Measurements from ENCODE around the gene ASMT. TPM values are rescaled to one million over a fixed set of nuclear protein-coding genes. Genes with fewer than 3 reads are reported as not detected.
A peak's percentile ranks its signal among the peaks of the same experiment; 100 is the strongest.

ASMT gene
- total and polyA plus RNA-seq, 5 donors from 2014 or later = 0.19 to 1.00 (median 0.91) TPM; not detected in 2

DNA sequence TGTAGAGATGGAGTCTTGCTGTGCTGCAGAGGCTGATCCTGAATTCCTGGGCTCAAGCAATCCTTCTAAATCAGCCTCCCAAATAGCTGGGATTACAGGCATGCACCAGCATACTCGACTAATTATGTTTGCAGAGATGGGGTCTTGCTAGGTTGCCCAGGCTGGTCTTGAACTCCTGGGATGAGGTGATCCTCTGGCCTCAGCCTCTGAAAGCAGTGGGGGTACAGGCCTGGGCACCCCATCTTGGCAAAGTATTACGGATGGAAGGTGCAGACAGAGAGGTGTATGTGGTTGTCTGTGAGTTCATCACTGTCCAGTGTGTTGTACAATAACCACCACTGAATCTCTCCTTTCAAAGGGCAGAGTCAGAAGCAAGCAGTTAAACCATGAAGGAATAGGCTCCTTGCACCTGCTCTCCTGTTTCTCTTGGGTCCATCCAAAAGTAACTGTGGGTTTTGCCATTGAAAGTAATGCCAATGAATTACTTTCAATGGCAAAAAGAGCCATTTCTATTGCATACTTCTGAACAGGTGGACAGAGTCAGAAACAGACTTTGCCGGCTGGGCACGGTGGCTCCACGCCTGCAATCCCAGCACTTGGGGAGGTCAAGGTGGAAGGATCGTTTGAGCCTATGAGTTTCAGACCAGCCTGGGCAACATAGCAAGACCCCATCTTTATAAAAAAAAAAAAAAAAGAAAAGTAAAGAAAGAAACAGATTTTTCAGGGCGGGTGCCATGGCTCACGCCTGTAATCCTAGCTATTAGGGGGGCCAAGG lies 30.4 kb upstream of the ASMT start:
- H3K4me3 Mint-ChIP-seq = no peak overlapping the region
- Histone ChIP-seq H3K36me3 (ENCODE audit: control insufficient read depth, insufficient read depth, low read length) (no peaks in the 10 kb centered on the region), H3K27me3 (ENCODE audit: control insufficient read depth, insufficient read depth, low read length) (no peaks in the 10 kb centered on the region), H3K4me3 (ENCODE audit: low read depth, low read length) (no peak overlapping the region), H3K27ac (ENCODE audit: insufficient read depth, low read length, poor library complexity, severe bottlenecking) (no peak overlapping the region), H3K4me1 (ENCODE audit: control insufficient read depth, insufficient read depth, low read length, poor library complexity, severe bottlenecking) (peaks cover 20% of the 10 kb centered on the region), H3K9me3 (ENCODE audit: control insufficient read depth in 2 of 2, low read length in 2 of 2) (no peaks in the 10 kb centered on the region)
- H3K36me3 Mint-ChIP-seq = no peaks in the 10 kb centered on the region
- H3K4me1 Mint-ChIP-seq = peaks cover 8 to 36% (median 11%) of the 10 kb centered on the region in 4 donors
- DNase-seq = no peak
- H3K9me3 Mint-ChIP-seq = no peaks in the 10 kb centered on the region
- H3K27ac Mint-ChIP-seq = no peak overlapping the region
- no peaks in the 10 kb centered on the region for H3K27me3 Mint-ChIP-seq
- no peak for ATAC-seq (ENCODE audit: low read depth in 2 of 2)

GRCh38 chrX:1587161-1587560 lies 27.7 kb upstream of the ASMT start:
- Mint-ChIP-seq H3K27ac (peak overlapping the region in 1 of 3 donors; percentile 88), H3K4me3 (peak overlapping the region in 1 of 4 donors; percentile 41), H3K27me3 (no peaks in the 10 kb centered on the region), H3K36me3 (no peaks in the 10 kb centered on the region), H3K4me1 (peaks cover 5 to 31% (median 6%) of the 10 kb centered on the region in 4 donors), H3K9me3 (no peaks in the 10 kb centered on the region)
- peaks cover 21% of the 10 kb centered on the region for H3K4me1 ChIP-seq (ENCODE audit: control insufficient read depth, insufficient read depth, low read length, poor library complexity, severe bottlenecking)
- ATAC-seq (ENCODE audit: low read depth in 2 of 2) (no peak), DNase-seq (no peak)
- H3K36me3 ChIP-seq (ENCODE audit: control insufficient read depth, insufficient read depth, low read length) = no peaks in the 10 kb centered on the region
- no peak overlapping the region for H3K27ac ChIP-seq (ENCODE audit: insufficient read depth, low read length, poor library complexity, severe bottlenecking)
- H3K4me3 ChIP-seq (ENCODE audit: low read depth, low read length) = no peak overlapping the region
- H3K27me3 ChIP-seq (ENCODE audit: control insufficient read depth, insufficient read depth, low read length) = no peaks in the 10 kb centered on the region
- H3K9me3 ChIP-seq (ENCODE audit: control insufficient read depth in 2 of 2, low read length in 2 of 2) = no peaks in the 10 kb centered on the region

GRCh38 chrX:1589356-1590130 lies 25.3 kb upstream of the ASMT start:
- Mint-ChIP-seq H3K27ac (peak overlapping the region; percentile 37 to 65 (median 52)), H3K4me3 (peak overlapping the region in 1 of 4 donors; percentile 81), H3K36me3 (peaks cover 8% of the 10 kb centered on the region), H3K9me3 (peaks cover 0 to 1% (median 0%) of the 10 kb centered on the region in 7 donors), H3K27me3 (no peaks in the 10 kb centered on the region), H3K4me1 (peaks cover 0 to 36% (median 8%) of the 10 kb centered on the region in 4 donors)
- no peak overlapping the region for H3K4me3 ChIP-seq (ENCODE audit: low read depth, low read length)
- H3K27ac ChIP-seq (ENCODE audit: insufficient read depth, low read length, poor library complexity, severe bottlenecking) = no peak overlapping the region
- peaks cover 34% of the 10 kb centered on the region for H3K4me1 ChIP-seq (ENCODE audit: control insufficient read depth, insufficient read depth, low read length, poor library complexity, severe bottlenecking)
- ATAC-seq (ENCODE audit: low read depth in 2 of 2) (no peak), DNase-seq (no peak)
- H3K9me3 ChIP-seq (ENCODE audit: control insufficient read depth in 2 of 2, low read length in 2 of 2) = no peaks in the 10 kb centered on the region
- no peaks in the 10 kb centered on the region for H3K27me3 ChIP-seq (ENCODE audit: control insufficient read depth, insufficient read depth, low read length)
- H3K36me3 ChIP-seq (ENCODE audit: control insufficient read depth, insufficient read depth, low read length) = peaks cover 11% of the 10 kb centered on the region

- no peaks in the 10 kb centered on the region for H3K9me3 ChIP-seq (ENCODE audit: control insufficient read depth in 2 of 2, low read length in 2 of 2)
- peak within 1 kb of the TSS; percentile 65 to 97 (median 93) for H3K27ac Mint-ChIP-seq
These were observed 23.6 kb upstream of the ASMT start, which contains the start of gene AKAP17A for GRCh38 chrX:1591102-1591862. Gene AKAP17A (plus strand): TSS chrX:1591604. CDS start chrX:1593463, 1,859 bp downstream.

GRCh38 chrX:1591863-1592469 lies 22.9 kb upstream of the ASMT start:
- peaks cover 20% of the 10 kb centered on the region for H3K36me3 Mint-ChIP-seq
- DNase-seq = no peak
- ATAC-seq (ENCODE audit: low read depth in 2 of 2) = no peak

More at GRCh38 chrX:1591102-1591862, 23.6 kb upstream of the ASMT start, which contains the start of gene AKAP17A:
- H3K27me3 Mint-ChIP-seq = no peaks in the 10 kb centered on the region
- Histone ChIP-seq H3K27ac (ENCODE audit: insufficient read depth, low read length, poor library complexity, severe bottlenecking) (peak within 1 kb of the TSS; percentile 74), H3K4me1 (ENCODE audit: control insufficient read depth, insufficient read depth, low read length, poor library complexity, severe bottlenecking) (peaks cover 34% of the 10 kb centered on the region), H3K4me3 (ENCODE audit: low read depth, low read length) (peak within 1 kb of the TSS; percentile 67), H3K36me3 (ENCODE audit: control insufficient read depth, insufficient read depth, low read length) (peaks cover 26% of the 10 kb centered on the region), H3K27me3 (ENCODE audit: control insufficient read depth, insufficient read depth, low read length) (no peaks in the 10 kb centered on the region)
- peaks cover 0 to 1% (median 0%) of the 10 kb centered on the region in 7 donors for H3K9me3 Mint-ChIP-seq
- ATAC-seq (ENCODE audit: low read depth in 2 of 2) (peak; percentile 92 to 93), DNase-seq (peak; percentile 90 to 98 (median 96))
- peaks cover 0 to 40% (median 13%) of the 10 kb centered on the region in 4 donors for H3K4me1 Mint-ChIP-seq
- peaks cover 20% of the 10 kb centered on the region for H3K36me3 Mint-ChIP-seq
- peak within 1 kb of the TSS; percentile 90 to 95 (median 94) for H3K4me3 Mint-ChIP-seq

GRCh38 chrX:1592470-1593142 lies 22.3 kb upstream of the ASMT start:
- peak in 1 of 3 donors; percentile 38 for DNase-seq
- Histone ChIP-seq H3K27me3 (ENCODE audit: control insufficient read depth, insufficient read depth, low read length) (no peaks in the 10 kb centered on the region), H3K36me3 (ENCODE audit: control insufficient read depth, insufficient read depth, low read length) (peaks cover 36% of the 10 kb centered on the region), H3K4me3 (ENCODE audit: low read depth, low read length) (peak overlapping the region; percentile 67), H3K4me1 (ENCODE audit: control insufficient read depth, insufficient read depth, low read length, poor library complexity, severe bottlenecking) (peaks cover 27% of the 10 kb centered on the region), H3K9me3 (ENCODE audit: control insufficient read depth in 2 of 2, low read length in 2 of 2) (no peaks in the 10 kb centered on the region), H3K27ac (ENCODE audit: insufficient read depth, low read length, poor library complexity, severe bottlenecking) (peak overlapping the region; percentile 74)
- peaks cover 0 to 1% (median 0%) of the 10 kb centered on the region in 7 donors for H3K9me3 Mint-ChIP-seq
- H3K36me3 Mint-ChIP-seq = peaks cover 20% of the 10 kb centered on the region
- peak overlapping the region; percentile 79 to 97 (median 93) for H3K27ac Mint-ChIP-seq
- H3K27me3 Mint-ChIP-seq = no peaks in the 10 kb centered on the region
- no peak for ATAC-seq (ENCODE audit: low read depth in 2 of 2)
- peaks cover 0 to 34% (median 13%) of the 10 kb centered on the region in 4 donors for H3K4me1 Mint-ChIP-seq
- H3K4me3 Mint-ChIP-seq = peak overlapping the region; percentile 90 to 95 (median 94)

More at GRCh38 chrX:1591863-1592469, 22.9 kb upstream of the ASMT start:
- H3K4me3 Mint-ChIP-seq = peak overlapping the region; percentile 90 to 95 (median 94)
- Histone ChIP-seq H3K4me1 (ENCODE audit: control insufficient read depth, insufficient read depth, low read length, poor library complexity, severe bottlenecking) (peaks cover 32% of the 10 kb centered on the region), H3K9me3 (ENCODE audit: control insufficient read depth in 2 of 2, low read length in 2 of 2) (no peaks in the 10 kb centered on the region), H3K4me3 (ENCODE audit: low read depth, low read length) (peak overlapping the region; percentile 67), H3K36me3 (ENCODE audit: control insufficient read depth, insufficient read depth, low read length) (peaks cover 30% of the 10 kb centered on the region), H3K27me3 (ENCODE audit: control insufficient read depth, insufficient read depth, low read length) (no peaks in the 10 kb centered on the region), H3K27ac (ENCODE audit: insufficient read depth, low read length, poor library complexity, severe bottlenecking) (peak overlapping the region; percentile 74)
- peaks cover 0 to 37% (median 13%) of the 10 kb centered on the region in 4 donors for H3K4me1 Mint-ChIP-seq
- H3K27ac Mint-ChIP-seq = peak overlapping the region; percentile 65 to 97 (median 93)
- H3K9me3 Mint-ChIP-seq = peaks cover 0 to 1% (median 0%) of the 10 kb centered on the region in 7 donors
- H3K27me3 Mint-ChIP-seq = no peaks in the 10 kb centered on the region
